ENCODE data around the gene ZBTB45. TPM values are rescaled to one million over a fixed set of nuclear protein-coding genes. Genes with fewer than 3 reads are reported as not detected.

The ZBTB45 gene
- polyA plus RNA-seq, 3 donors = 2.2 to 5.3 (median 2.6) TPM

DNA sequence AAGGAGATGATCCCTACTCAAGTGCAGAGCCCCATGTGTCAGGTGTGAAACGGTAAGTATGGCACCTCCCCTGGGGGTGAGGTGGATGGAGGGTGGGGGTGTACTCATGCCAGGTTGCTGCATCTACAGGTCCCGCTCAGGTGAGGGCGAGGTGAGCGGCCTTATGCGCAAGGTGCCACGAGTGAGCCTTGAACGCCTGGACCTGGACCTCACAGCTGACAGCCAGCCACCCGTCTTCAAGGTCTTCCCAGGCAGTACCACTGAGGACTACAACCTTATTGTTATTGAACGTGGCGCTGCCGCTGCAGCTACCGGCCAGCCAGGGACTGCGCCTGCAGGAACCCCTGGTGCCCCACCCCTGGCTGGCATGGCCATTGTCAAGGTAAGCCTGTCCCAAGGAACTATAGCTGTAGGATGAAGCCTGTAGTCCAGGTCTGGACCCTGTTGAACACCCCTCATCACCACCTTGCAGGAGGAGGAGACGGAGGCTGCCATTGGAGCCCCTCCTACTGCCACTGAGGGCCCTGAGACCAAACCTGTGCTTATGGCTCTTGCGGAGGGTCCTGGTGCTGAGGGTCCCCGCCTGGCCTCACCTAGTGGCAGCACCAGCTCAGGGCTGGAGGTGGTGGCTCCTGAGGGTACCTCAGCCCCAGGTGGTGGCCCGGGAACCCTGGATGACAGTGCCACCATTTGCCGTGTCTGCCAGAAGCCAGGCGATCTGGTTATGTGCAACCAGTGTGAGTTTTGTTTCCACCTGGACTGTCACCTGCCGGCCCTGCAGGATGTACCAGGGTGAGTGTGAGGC lies 29.5 kb upstream of the ZBTB45 start:
- peaks cover 0 to 2% (median 0%) of the 10 kb centered on the region in 7 donors for H3K9me3 Mint-ChIP-seq
- peaks cover 32% of the 10 kb centered on the region for H3K4me1 Mint-ChIP-seq

More for the DNA sequence above, 29.5 kb upstream of the ZBTB45 start:
- Histone ChIP-seq H3K27me3 (ENCODE audit: control insufficient read depth in 2 of 2, insufficient read depth in 2 of 2, low read length in 2 of 2) (no peaks in the 10 kb centered on the region), H4K20me1 (ENCODE audit: insufficient read depth, low read length) (peaks cover 80% of the 10 kb centered on the region), H3K4me2 (replicated peaks; ENCODE audit: extremely low read depth, low read length, poor library complexity, severe bottlenecking) (no peak overlapping the region), H3K9ac (ENCODE audit: insufficient read depth, low read length, poor library complexity, severe bottlenecking) (no peak overlapping the region), H3K79me2 (ENCODE audit: insufficient read depth, low read length) (peaks cover 64% of the 10 kb centered on the region), H3K36me3 (replicated peaks in 1 of 2; ENCODE audit: control insufficient read depth in 1 of 2, insufficient read depth in 2 of 2, low read length in 2 of 2) (peaks cover 66 to 69% of the 10 kb centered on the region in 2 donors), H2AFZ (ENCODE audit: insufficient read depth, low read depth, low read length, poor library complexity, severe bottlenecking) (no peak overlapping the region), H3K4me3 (replicated peaks in 1 of 3; ENCODE audit: low read depth in 2 of 3, low read length in 3 of 3) (no peak overlapping the region), H3K9me3 (replicated peaks in 1 of 2; ENCODE audit: control insufficient read depth in 1 of 2, insufficient read depth in 1 of 2, low read length in 2 of 2) (no peaks in the 10 kb centered on the region), H3K27ac (ENCODE audit: low read depth in 1 of 2, low read length in 2 of 2) (no peak overlapping the region), H3K4me1 (ENCODE audit: control insufficient read depth in 1 of 2, insufficient read depth in 2 of 2, low read length in 2 of 2) (peaks cover 25 to 28% of the 10 kb centered on the region in 2 donors)
- Mint-ChIP-seq H3K36me3 (peaks cover 66 to 81% of the 10 kb centered on the region in 2 donors), H3K27ac (peak overlapping the region in 1 of 7 donors; percentile 76), H3K27me3 (ENCODE audit: low read depth in 3 of 3) (no peaks in the 10 kb centered on the region), H3K4me3 (no peak overlapping the region)
- intact Hi-C loops (cut with micrococcal nuclease) = no loop called here
- 97% methylated on average over 20 of the region's 20 CpGs for WGBS (ENCODE audit: insufficient coverage)
- no peak for DNase-seq
- TF ChIP-seq CTCF (IDR thresholded peaks at IDR 0.05) = no peak

Measured in CD14-positive monocyte (primary cell).